Measurements from ENCODE around the gene ZBTB39. TPM values are rescaled to one million over a fixed set of nuclear protein-coding genes. Genes with fewer than 3 reads are reported as not detected.
A peak's percentile ranks its signal among the peaks of the same experiment; 100 is the strongest.

The ZBTB39 gene
- total and polyA plus RNA-seq, 8 donors, result 3.8 to 12.4 (median 11.0) TPM

- intact Hi-C loops (cut with DNase I), result no loop called here
- no peak for TF ChIP-seq CTCF (IDR thresholded peaks at IDR 0.05)
- no peaks in the 10 kb centered on the region for H3K36me3 ChIP-seq
- ATAC-seq (no peak), DNase-seq (no peak)
- H3K4me3 ChIP-seq, result no peak overlapping the region
- no peak overlapping the region for H3K27ac ChIP-seq
- no peaks in the 10 kb centered on the region for H3K27me3 ChIP-seq
- H3K4me1 ChIP-seq, result peaks cover 0 to 10% of the 10 kb centered on the region in 2 donors
- H3K9me3 ChIP-seq, result peaks cover 0 to 10% of the 10 kb centered on the region in 2 donors
Measured at GRCh38 chr12:56958422-56958821, 47.9 kb downstream of the ZBTB39 start.

GRCh38 chr12:56957229-56958052, 48.9 kb downstream of the ZBTB39 start, which contains the start of gene RDH16:
Gene RDH16 (minus strand): TSS chr12:56957608. CDS start chr12:56957462, 146 bp downstream.
- no peak for TF ChIP-seq CTCF (IDR thresholded peaks at IDR 0.05)
- intact Hi-C loops (cut with DNase I), result no loop called here
- no peaks in the 10 kb centered on the region for H3K36me3 ChIP-seq
- no peak within 1 kb of the TSS for H3K4me3 ChIP-seq
- DNase-seq, result peak in 1 of 4 donors; percentile 35
- ATAC-seq, result no peak
- no peak within 1 kb of the TSS for H3K27ac ChIP-seq
- no peaks in the 10 kb centered on the region for H3K27me3 ChIP-seq
- H3K9me3 ChIP-seq, result peaks cover 0 to 10% of the 10 kb centered on the region in 2 donors
- H3K4me1 ChIP-seq, result peaks cover 0 to 10% of the 10 kb centered on the region in 2 donors

GRCh38 chr12:56955631-56956256, 50.6 kb downstream of the ZBTB39 start:
- Histone ChIP-seq H3K36me3 (no peaks in the 10 kb centered on the region), H3K27ac (no peak overlapping the region), H3K4me3 (no peak overlapping the region), H3K9me3 (peaks cover 0 to 10% of the 10 kb centered on the region in 2 donors), H3K27me3 (no peaks in the 10 kb centered on the region), H3K4me1 (peaks cover 0 to 10% of the 10 kb centered on the region in 2 donors)
- no peak for TF ChIP-seq CTCF (IDR thresholded peaks at IDR 0.05)
- ATAC-seq (peak; percentile 59), DNase-seq (no peak)
- intact Hi-C loops (cut with DNase I), result no loop called here

GRCh38 chr12:56954958-56955355, 51.4 kb downstream of the ZBTB39 start:
- no peak for TF ChIP-seq CTCF (IDR thresholded peaks at IDR 0.05)
- Histone ChIP-seq H3K4me3 (no peak overlapping the region), H3K27me3 (no peaks in the 10 kb centered on the region), H3K27ac (no peak overlapping the region), H3K9me3 (peaks cover 0 to 10% of the 10 kb centered on the region in 2 donors), H3K36me3 (no peaks in the 10 kb centered on the region), H3K4me1 (peaks cover 0 to 10% of the 10 kb centered on the region in 2 donors)
- no peak for ATAC-seq
- intact Hi-C loops (cut with DNase I), result no loop called here
- peak in 1 of 4 donors; percentile 17 for DNase-seq

Measured in left lung (tissue), 10 donors.